H1 (cell line): ENCODE results near the gene TSPAN5. TPM values are rescaled to one million over a fixed set of nuclear protein-coding genes. Genes with fewer than 3 reads are reported as not detected.
A peak's percentile ranks its signal among the peaks of the same experiment; 100 is the strongest.

Experiments used
- ASH2L ChIP-seq: fragments of 200-600, 300-600 bp; sonication (generic); IDR thresholded peaks from one replicate; pipeline ENCODE4 v1.7.1; 2017; ENCODE audit warnings: low read length
- BRCA1 ChIP-seq: IDR thresholded peaks from 2 replicates; pipeline ENCODE4 v1.6.1; 2012; ENCODE audit warnings: low read depth, low read length, improper control_type of control experiment
- CEBPB ChIP-seq: IDR thresholded peaks from 2 replicates; pipeline ENCODE4 v1.6.1; 2012; ENCODE audit warnings: low read depth, low read length
- EP300 ChIP-seq, 2 experiments: IDR thresholded peaks; 1 replicate in 1 of 2; 2 replicates in 1 of 2; pipeline ENCODE4 v1.6.1; 2011 to 2012; ENCODE audit warnings: low read depth in 2 of 2, low read length in 2 of 2, mild to moderate bottlenecking in 2 of 2, borderline replicate concordance in 1 of 2, inconsistent platforms in 1 of 2, moderate library complexity in 1 of 2
- JUND ChIP-seq: IDR thresholded peaks from 2 replicates; pipeline ENCODE4 v1.6.1; 2011; ENCODE audit warnings: mild to moderate bottlenecking, improper control_type of control experiment, low read length
- POLR2A ChIP-seq, 2 experiments: IDR thresholded peaks; 1 replicate in 1 of 2; 2 replicates in 1 of 2; pipeline ENCODE4 v1.6.1; 2011; ENCODE audit warnings: low read depth in 2 of 2, low read length in 2 of 2, mild to moderate bottlenecking in 2 of 2; ENCODE audit errors: control extremely low read depth in 1 of 2
- SAP30 ChIP-seq: fragments of 300-600 bp; sonication (generic); IDR thresholded peaks from 2 replicates; pipeline ENCODE4 v1.7.1; 2012; ENCODE audit warnings: low read length, moderate library complexity, mild to moderate bottlenecking, inconsistent platforms; ENCODE audit not compliant: insufficient read depth, insufficient replicate concordance
- SIRT6 ChIP-seq: IDR thresholded peaks from one replicate; pipeline ENCODE4 v1.7.1; 2012; ENCODE audit warnings: low read length, inconsistent platforms
- TEAD4 ChIP-seq: IDR thresholded peaks from 2 replicates; pipeline ENCODE4 v1.6.1; 2012; ENCODE audit warnings: low read depth, low read length, inconsistent platforms, mixed read lengths
- polyA plus RNA-seq, 7 experiments: library from polyadenylated mRNA; depleted of rRNA in 3 of 7; stranded (reverse) in 5 of 7; unstranded in 2 of 7; fragments of >200 nt in 5 of 7; fragments of 200-250 nt in 2 of 7; gene quantifications; 1 replicate in 5 of 7; 2 replicates in 1 of 7; 4 replicates in 1 of 7; pipeline versions ENCODE4 v1.2.1 to v1.2.3, GENCODE V29; 2011 to 2013; ENCODE audit warnings: missing spikeins in 2 of 7, mixed read lengths in 2 of 7
- total RNA-seq: library from RNA; stranded (reverse); fragmentation: NEBNext Ultra II Directional; extraction: Animal tissue kit (Norgen Biotek cat#: 25700); gene quantifications from 2 replicates; pipeline ENCODE4 v1.2.1, GENCODE V29; 2021

Gene TSPAN5
- total and polyA plus RNA-seq, 2 of the 8 experiments (the other 6 are each of a cell fraction or from before 2014, with no cell fraction given) = 17.6 to 21.2 TPM

DNA sequence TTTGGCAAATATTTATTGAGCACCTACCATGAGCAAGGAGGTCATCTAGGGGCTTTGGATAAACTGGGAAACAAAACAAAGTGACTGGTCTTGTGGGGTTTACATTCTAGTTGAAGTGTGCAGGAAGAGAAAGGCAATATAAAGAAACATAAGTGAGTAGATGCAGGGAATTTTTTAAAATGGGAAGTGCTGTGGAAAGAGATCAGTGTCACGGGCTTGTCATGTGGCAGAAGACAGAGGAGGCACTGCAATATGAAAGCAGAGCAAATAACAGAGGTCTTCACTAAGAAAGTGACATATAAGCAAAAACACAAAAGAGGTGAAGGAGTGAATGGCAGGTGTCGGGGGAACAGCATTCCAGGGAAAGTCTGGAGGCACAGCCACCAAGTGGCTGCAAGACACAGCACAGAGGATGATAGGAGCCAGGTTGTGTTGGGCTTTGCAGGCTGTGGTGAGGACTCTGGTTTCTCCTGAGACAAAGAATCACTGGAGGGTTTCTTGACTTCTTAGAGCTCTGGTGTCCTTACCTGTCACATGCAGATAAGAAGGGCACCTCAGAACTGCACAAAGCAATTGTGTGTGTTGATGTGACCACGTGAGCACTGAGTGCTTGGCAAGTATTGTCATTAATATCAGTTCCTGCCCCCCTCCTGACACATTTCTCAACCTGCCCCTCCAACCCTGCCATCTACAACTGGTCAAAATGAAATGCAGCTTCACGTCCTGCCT lies 143.5 kb downstream of the TSPAN5 start (continued):
- TF ChIP-seq EP300 (IDR thresholded peaks at IDR 0.05; ENCODE audit: borderline replicate concordance in 1 of 2, low read depth in 2 of 2, low read length in 2 of 2) (no peak), SIRT6 (no peak), TEAD4 (peak; percentile 84), ASH2L (no peak), SAP30 (no peak), JUND (no peak), POLR2A (IDR thresholded peaks at IDR 0.05; ENCODE audit: control extremely low read depth in 1 of 2, low read depth in 2 of 2, low read length in 2 of 2) (no peak), CEBPB (no peak), BRCA1 (no peak)
- TF ChIP-seq, all 59 proteins: peak for 2
